Measurements from ENCODE around the gene ELAPOR1.
A peak's percentile ranks its signal among the peaks of the same experiment; 100 is the strongest.

Gene ELAPOR1

GRCh38 chr1:109112056-109112651, 1.8 kb upstream of the ELAPOR1 start:
- DNase-seq (ENCODE audit: low read depth, low spot score), result no peak
- TF ChIP-seq CTCF (IDR thresholded peaks at IDR 0.05; ENCODE audit: insufficient read depth, low read length, missing control alignments), result peak; percentile 32
- H3K4me3 ChIP-seq (ENCODE audit: low read depth, low read length), result peak overlapping the region; percentile 25
- POLR2A ChIA-PET, result interaction anchor here (1.3 kb wide), 1 partner anchor 12 kb away, joined by 10 read pairs; no protein-coding TSS in a partner anchor
- CTCF ChIA-PET, result interaction anchor here (0.9 to 6.4 kb wide), 35 partner anchors 10 to 421 kb away, joined by 3 to 76 read pairs (median 5); partner anchors contain the start of genes CLCC1, SARS1, TMEM167B and WDR47

GRCh38 chr1:109112652-109113285, 1.1 kb upstream of the ELAPOR1 start:
- no peak for DNase-seq (ENCODE audit: low read depth, low spot score)
- CTCF ChIA-PET, result interaction anchor here (0.7 to 6.4 kb wide), 43 partner anchors 10 to 421 kb away, joined by 3 to 76 read pairs (median 4); partner anchors contain the start of genes CLCC1, SARS1, TMEM167B and WDR47
- POLR2A ChIA-PET, result interaction anchor here (1.3 kb wide), 1 partner anchor 13 kb away, joined by 10 read pairs; no protein-coding TSS in a partner anchor
- peak; percentile 98 for TF ChIP-seq CTCF (IDR thresholded peaks at IDR 0.05; ENCODE audit: insufficient read depth, low read length, missing control alignments)
- H3K4me3 ChIP-seq (ENCODE audit: low read depth, low read length), result peak overlapping the region; percentile 25

- ChIA-PET POLR2A (no interaction called here), CTCF (interaction anchor here (0.6 to 6.4 kb wide), 14 partner anchors 8 to 497 kb away, joined by 3 to 76 read pairs (median 4); partner anchors contain the start of genes SARS1 and TMEM167B)
- H3K4me3 ChIP-seq (ENCODE audit: low read depth, low read length), result peak overlapping the region; percentile 46
- DNase-seq (ENCODE audit: low read depth, low spot score), result no peak
- TF ChIP-seq CTCF (IDR thresholded peaks at IDR 0.05; ENCODE audit: insufficient read depth, low read length, missing control alignments), result no peak
These were observed 393 bp downstream of the ELAPOR1 start for GRCh38 chr1:109114342-109114674.

GRCh38 chr1:109115685-109116084, 1.8 kb downstream of the ELAPOR1 start:
- no peak overlapping the region for H3K4me3 ChIP-seq (ENCODE audit: low read depth, low read length)
- DNase-seq (ENCODE audit: low read depth, low spot score), result no peak
- CTCF ChIA-PET, result interaction anchor here (1.3 to 6.4 kb wide), 8 partner anchors 7 to 417 kb away, joined by 3 to 76 read pairs (median 6); partner anchors contain the start of genes SARS1 and SORT1
- no peak for TF ChIP-seq CTCF (IDR thresholded peaks at IDR 0.05; ENCODE audit: insufficient read depth, low read length, missing control alignments)
- POLR2A ChIA-PET, result interaction anchor here (1.1 kb wide), 1 partner anchor 15 kb away, joined by 7 read pairs; no protein-coding TSS in a partner anchor

GRCh38 chr1:109116286-109116685, 2.4 kb downstream of the ELAPOR1 start:
- H3K4me3 ChIP-seq (ENCODE audit: low read depth, low read length), result no peak overlapping the region
- no peak for DNase-seq (ENCODE audit: low read depth, low spot score)
- POLR2A ChIA-PET, result interaction anchor here (0.6 to 1.1 kb wide), 2 partner anchors 14 to 16 kb away, joined by 3 to 7 read pairs; no protein-coding TSS in a partner anchor
- CTCF ChIA-PET, result interaction anchor here (1.5 to 5.8 kb wide), 6 partner anchors 9 to 416 kb away, joined by 3 to 76 read pairs (median 5); partner anchors contain the start of gene SORT1
- TF ChIP-seq CTCF (IDR thresholded peaks at IDR 0.05; ENCODE audit: insufficient read depth, low read length, missing control alignments), result no peak

- ChIA-PET POLR2A (no interaction called here), CTCF (interaction anchor here (0.6 to 1.5 kb wide), 2 partner anchors 12 to 117 kb away, joined by 3 to 4 read pairs; no protein-coding TSS in a partner anchor)
- no peak overlapping the region for H3K4me3 ChIP-seq (ENCODE audit: low read depth, low read length)
- no peak for TF ChIP-seq CTCF (IDR thresholded peaks at IDR 0.05; ENCODE audit: insufficient read depth, low read length, missing control alignments)
- DNase-seq (ENCODE audit: low read depth, low spot score), result no peak
These were observed 4.2 kb downstream of the ELAPOR1 start for GRCh38 chr1:109118089-109118488.
